Ishikawa (cell line): ENCODE measurements around the gene RIOK1.
A peak's percentile ranks its signal among the peaks of the same experiment; 100 is the strongest.

Experiments
- CEBPB ChIP-seq: IDR thresholded peaks from 2 replicates; pipeline ENCODE4 v1.6.1; 2012
- CREB1 ChIP-seq: IDR thresholded peaks from 2 replicates; pipeline ENCODE4 v1.6.1; 2012; ENCODE audit warnings: low read depth
- EGR1 ChIP-seq: IDR thresholded peaks from 2 replicates; pipeline ENCODE4 v1.6.1; 2012
- EP300 ChIP-seq: IDR thresholded peaks from 2 replicates; pipeline ENCODE4 v1.6.1; 2012; ENCODE audit warnings: borderline replicate concordance
- FOXM1 ChIP-seq: IDR thresholded peaks from 2 replicates; pipeline ENCODE4 v1.6.1; 2012; ENCODE audit warnings: low read depth, borderline replicate concordance
- NFIC ChIP-seq: IDR thresholded peaks from 2 replicates; pipeline ENCODE4 v1.6.1; 2012
- RAD21 ChIP-seq: IDR thresholded peaks from 2 replicates; pipeline ENCODE4 v1.6.1; 2012; ENCODE audit warnings: low read depth
- TAF1 ChIP-seq: IDR thresholded peaks from 2 replicates; pipeline ENCODE4 v1.6.1; 2012; ENCODE audit warnings: low read depth, mild to moderate bottlenecking
- TCF12 ChIP-seq: IDR thresholded peaks from 2 replicates; pipeline ENCODE4 v1.6.1; 2012; ENCODE audit warnings: low read depth
- TEAD4 ChIP-seq: IDR thresholded peaks from 2 replicates; pipeline ENCODE4 v1.6.1; 2012
- YY1 ChIP-seq: IDR thresholded peaks from 2 replicates; pipeline ENCODE4 v1.6.1; 2012; ENCODE audit warnings: low read depth
- ZBTB7A ChIP-seq: IDR thresholded peaks from 2 replicates; pipeline ENCODE4 v1.6.1; 2012; ENCODE audit warnings: low read depth
- TF ChIP-seq, protein P1 (sequence below): IDR thresholded peaks from 2 replicates; pipeline ENCODE4 v1.6.1; 2012; ENCODE audit warnings: low read depth, mild to moderate bottlenecking
- TF ChIP-seq, protein P2 (sequence below): IDR thresholded peaks from 2 replicates; pipeline ENCODE4 v1.6.1; 2012
- TF ChIP-seq, protein P3 (sequence below): IDR thresholded peaks from 2 replicates; pipeline ENCODE4 v1.6.1; 2012

Gene RIOK1

DNA sequence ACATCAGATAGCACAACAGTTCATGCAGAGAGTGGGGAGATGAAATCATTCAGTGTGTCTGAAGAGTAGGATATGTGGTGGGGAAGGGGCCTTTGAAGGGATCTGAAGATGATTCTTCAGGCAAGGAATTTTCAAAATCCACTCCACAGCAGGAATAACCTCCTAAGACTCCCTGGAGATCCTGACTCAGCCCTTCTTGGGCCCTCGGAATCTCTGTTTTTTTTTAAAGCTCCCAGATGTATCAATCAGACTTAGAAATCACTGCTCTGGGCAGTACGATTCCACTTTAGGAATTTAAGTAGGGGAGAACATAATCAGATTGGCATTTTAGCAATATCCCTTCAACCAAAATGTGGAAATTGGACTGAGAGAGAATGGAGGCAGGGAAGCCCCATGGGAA lies 55.5 kb downstream of the RIOK1 start:
- TF ChIP-seq EP300 (no peak), TCF12 (no peak), TEAD4 (no peak), CEBPB (no peak)

DNA sequence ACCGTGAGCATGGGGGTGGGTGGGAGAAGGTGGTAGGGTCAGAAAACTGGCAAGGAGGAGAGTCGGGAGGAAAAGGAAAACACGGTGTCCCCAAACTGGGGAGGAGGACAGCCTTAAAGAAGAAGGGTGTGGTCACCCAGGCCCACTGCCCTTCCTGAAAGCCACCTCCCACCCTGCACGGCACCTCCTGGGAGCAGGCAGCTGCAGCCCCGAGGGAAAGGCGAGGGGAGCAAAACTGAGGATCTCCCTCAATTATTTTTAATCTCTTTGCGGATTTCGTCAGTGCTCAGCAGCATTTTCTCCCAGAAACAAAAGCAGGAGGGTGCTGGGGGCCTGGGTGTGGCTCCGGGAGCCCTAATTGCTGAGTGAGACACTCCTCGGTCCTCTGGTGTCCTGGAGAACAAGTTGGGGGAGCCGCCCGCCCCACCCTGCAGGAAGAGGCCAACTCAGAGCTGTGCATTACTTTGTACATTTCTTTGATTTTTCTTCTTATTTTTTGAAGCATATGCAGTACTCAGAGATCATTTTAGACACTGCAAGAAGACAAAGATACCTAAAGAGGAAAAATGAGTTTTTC lies 56.4 kb downstream of the RIOK1 start:
- TF ChIP-seq ZBTB7A, result no peak
- no peak for TF ChIP-seq EGR1
- no peak for TF ChIP-seq CREB1
- no peak for TF ChIP-seq YY1
- TF ChIP-seq, protein P1, sequence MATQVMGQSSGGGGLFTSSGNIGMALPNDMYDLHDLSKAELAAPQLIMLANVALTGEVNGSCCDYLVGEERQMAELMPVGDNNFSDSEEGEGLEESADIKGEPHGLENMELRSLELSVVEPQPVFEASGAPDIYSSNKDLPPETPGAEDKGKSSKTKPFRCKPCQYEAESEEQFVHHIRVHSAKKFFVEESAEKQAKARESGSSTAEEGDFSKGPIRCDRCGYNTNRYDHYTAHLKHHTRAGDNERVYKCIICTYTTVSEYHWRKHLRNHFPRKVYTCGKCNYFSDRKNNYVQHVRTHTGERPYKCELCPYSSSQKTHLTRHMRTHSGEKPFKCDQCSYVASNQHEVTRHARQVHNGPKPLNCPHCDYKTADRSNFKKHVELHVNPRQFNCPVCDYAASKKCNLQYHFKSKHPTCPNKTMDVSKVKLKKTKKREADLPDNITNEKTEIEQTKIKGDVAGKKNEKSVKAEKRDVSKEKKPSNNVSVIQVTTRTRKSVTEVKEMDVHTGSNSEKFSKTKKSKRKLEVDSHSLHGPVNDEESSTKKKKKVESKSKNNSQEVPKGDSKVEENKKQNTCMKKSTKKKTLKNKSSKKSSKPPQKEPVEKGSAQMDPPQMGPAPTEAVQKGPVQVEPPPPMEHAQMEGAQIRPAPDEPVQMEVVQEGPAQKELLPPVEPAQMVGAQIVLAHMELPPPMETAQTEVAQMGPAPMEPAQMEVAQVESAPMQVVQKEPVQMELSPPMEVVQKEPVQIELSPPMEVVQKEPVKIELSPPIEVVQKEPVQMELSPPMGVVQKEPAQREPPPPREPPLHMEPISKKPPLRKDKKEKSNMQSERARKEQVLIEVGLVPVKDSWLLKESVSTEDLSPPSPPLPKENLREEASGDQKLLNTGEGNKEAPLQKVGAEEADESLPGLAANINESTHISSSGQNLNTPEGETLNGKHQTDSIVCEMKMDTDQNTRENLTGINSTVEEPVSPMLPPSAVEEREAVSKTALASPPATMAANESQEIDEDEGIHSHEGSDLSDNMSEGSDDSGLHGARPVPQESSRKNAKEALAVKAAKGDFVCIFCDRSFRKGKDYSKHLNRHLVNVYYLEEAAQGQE, result no peak
- TF ChIP-seq, protein P2, sequence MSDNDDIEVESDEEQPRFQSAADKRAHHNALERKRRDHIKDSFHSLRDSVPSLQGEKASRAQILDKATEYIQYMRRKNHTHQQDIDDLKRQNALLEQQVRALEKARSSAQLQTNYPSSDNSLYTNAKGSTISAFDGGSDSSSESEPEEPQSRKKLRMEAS, result no peak
- no peak for TF ChIP-seq FOXM1
- no peak for TF ChIP-seq TAF1
- no peak for TF ChIP-seq TCF12

DNA sequence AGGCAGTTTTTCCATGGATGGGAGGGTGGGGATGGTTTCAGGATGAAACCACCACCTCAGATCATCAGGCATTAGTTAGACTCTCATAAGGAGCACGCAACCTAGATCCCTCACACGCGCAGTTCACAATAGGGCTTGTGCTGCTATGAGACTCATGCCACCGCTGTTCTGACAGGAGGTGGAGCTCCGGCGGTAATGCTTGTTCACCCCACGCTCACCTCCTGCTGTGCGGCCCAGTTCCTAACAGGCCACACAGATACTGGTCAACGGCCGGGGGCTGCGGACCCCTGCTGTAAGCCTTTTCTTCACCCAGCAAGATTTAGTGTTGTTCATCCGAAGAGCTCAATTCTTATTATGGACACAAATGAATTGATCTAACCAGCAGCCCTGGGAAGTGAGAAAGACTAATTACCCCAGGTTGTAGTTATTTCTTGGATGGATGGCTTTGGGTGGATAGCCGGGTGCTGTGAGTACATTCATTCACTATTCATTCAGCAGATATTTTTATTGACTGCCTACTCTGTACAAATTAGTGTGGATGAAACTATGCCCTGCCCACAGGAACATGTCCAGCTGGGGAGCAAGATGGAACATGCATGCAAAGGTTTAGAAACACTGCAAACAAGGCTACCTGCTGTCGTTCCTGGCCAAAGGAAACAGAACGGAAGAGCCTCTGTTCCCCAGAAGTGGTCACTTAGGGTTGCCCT lies 57.2 kb downstream of the RIOK1 start:
- TF ChIP-seq YY1 (no peak), FOXM1 (no peak), EGR1 (no peak), RAD21 (peak; percentile 21; the same call in 1 of the 2 replicates), CREB1 (no peak), TCF12 (no peak)
- TF ChIP-seq, protein P2, result no peak

DNA sequence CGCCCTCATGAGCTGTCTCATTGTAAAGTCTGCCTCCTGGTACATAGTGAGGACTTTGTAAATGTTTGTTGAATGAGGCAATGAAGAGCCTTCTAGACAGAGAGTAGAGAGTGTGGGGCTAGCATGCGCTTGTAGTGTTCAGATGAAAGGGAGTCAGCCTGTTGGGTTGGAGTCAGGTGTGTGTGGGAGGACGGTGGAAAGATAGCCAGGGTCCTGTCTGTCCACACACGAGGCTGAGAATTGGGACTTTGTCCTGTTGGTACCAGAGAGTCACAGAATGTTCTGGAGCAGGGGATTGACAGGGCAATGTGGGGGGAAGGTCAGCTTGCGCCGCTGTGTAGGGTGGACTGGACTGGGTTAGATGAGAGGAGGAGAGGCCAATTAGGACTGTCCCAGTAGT lies 58.6 kb downstream of the RIOK1 start:
- TF ChIP-seq, protein P2, result no peak
- TF ChIP-seq ZBTB7A (no peak), TCF12 (no peak), RAD21 (no peak), CEBPB (no peak), TEAD4 (no peak), EGR1 (no peak)

DNA sequence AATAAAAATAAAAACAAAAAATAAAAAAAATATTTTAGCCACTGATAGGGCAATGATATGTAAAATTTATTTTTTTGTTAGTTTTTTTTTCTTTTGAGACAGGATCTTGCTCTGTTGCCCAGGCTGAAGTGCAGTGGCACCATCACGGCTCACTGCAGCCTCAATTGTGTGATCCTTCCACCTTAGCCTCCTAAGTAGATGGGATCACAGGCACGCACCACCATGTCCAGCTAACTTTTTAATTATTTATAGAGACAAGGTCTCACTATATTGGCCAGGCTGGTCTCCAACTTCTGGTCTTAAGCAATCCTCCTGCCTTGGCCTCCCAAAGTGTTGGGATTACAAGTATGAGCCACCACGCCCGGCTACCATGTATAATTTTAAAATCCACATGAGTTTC lies 59.4 kb downstream of the RIOK1 start:
- TF ChIP-seq EP300, result no peak
- TF ChIP-seq TAF1, result no peak
- no peak for TF ChIP-seq TEAD4
- no peak for TF ChIP-seq TCF12
- no peak for TF ChIP-seq FOXM1
- TF ChIP-seq YY1, result no peak
- TF ChIP-seq, protein P1, result no peak
- TF ChIP-seq CREB1, result no peak
- no peak for TF ChIP-seq NFIC

DNA sequence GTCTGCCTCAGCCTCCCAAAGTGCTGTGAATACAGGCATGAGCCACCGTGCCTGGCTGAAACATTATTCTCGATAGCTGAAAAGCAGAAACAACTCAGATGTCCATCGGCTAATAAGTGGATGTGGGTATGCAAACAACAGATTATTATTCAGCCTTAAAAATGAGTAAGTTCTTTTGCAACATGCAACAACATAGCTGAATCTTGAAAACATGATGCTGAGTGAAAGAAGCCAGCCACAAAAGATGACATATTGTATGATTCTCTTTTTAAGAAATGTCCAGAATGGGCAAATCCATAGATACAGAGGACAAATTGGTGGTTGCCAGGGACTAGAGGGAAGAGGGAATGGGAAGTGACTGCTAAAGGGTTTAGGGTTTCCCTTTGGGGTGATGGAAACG lies 61.7 kb downstream of the RIOK1 start:
- TF ChIP-seq FOXM1, result no peak
- TF ChIP-seq, protein P3, sequence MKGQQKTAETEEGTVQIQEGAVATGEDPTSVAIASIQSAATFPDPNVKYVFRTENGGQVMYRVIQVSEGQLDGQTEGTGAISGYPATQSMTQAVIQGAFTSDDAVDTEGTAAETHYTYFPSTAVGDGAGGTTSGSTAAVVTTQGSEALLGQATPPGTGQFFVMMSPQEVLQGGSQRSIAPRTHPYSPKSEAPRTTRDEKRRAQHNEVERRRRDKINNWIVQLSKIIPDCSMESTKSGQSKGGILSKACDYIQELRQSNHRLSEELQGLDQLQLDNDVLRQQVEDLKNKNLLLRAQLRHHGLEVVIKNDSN, result no peak
- no peak for TF ChIP-seq CEBPB
- TF ChIP-seq, protein P1, result no peak
- no peak for TF ChIP-seq ZBTB7A
- TF ChIP-seq YY1, result no peak
- no peak for TF ChIP-seq TCF12
- TF ChIP-seq, protein P2, result no peak
